HK-2 (cell line): Measurements from ENCODE around the gene CELF5.

Experiments used
- DNase-seq: peaks from one replicate; pipeline ENCODE4 v3.0.0-alpha.2; 2018; ENCODE audit not compliant: unreplicated experiment

Gene CELF5

GRCh38 chr19:3224346-3225168 is at the start of gene CELF5:
CELF5 (plus strand) TSS chr19:3224661; CDS start chr19:3224740, 79 bp downstream.
- DNase-seq: peak; percentile 40

- peak; percentile 57 for DNase-seq
Measured at GRCh38 chr19:3175781-3176714, 48.4 kb upstream of the CELF5 start.

DNA sequence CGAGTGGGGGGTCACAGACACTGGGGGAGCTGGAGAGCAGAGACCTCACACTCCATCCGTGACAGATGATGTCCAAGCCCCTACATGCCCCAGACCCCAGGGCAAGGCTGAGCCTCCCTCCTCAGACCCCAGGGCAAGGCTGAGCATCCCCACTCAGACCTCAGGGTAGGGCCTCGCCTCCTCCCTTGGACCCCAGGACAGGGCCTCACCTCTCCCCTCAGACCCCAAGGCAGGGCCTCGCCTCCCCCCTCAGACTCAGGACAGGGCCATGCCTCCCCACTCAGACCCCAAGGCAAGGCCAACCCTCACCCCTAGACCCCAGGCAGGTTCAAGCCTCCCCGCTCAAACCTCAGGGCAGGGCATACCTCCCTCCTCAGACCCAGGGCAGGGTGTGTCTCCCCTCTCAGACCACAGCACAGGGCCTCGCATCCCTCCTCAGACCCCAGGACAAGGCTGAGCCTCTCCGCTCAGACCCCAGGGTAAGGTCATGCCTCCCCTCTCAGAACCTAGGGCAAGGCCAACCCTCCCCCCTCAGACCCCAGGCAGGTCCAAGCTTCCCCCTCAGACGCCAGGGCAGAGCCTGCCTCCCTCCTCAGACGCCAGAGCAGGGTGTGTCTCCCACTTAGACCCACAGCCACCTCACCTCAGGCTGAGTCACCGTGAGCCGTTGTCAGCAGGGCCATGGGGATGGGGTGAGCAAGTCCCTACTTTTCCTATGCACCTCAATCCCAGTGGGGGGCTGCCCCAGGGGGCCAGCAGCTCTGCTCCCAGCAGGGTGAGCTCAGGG is 47.6 kb upstream of the CELF5 start:
- DNase-seq: peak; percentile 76

GRCh38 chr19:3178377-3178972 is 46.0 kb upstream of the CELF5 start, which contains the start of gene S1PR4:
S1PR4 (plus strand) TSS chr19:3178769; CDS start chr19:3178793, 24 bp downstream.
- no peak for DNase-seq

- DNase-seq: no peak
Measured at GRCh38 chr19:3178973-3179738, 45.3 kb upstream of the CELF5 start.

DNA sequence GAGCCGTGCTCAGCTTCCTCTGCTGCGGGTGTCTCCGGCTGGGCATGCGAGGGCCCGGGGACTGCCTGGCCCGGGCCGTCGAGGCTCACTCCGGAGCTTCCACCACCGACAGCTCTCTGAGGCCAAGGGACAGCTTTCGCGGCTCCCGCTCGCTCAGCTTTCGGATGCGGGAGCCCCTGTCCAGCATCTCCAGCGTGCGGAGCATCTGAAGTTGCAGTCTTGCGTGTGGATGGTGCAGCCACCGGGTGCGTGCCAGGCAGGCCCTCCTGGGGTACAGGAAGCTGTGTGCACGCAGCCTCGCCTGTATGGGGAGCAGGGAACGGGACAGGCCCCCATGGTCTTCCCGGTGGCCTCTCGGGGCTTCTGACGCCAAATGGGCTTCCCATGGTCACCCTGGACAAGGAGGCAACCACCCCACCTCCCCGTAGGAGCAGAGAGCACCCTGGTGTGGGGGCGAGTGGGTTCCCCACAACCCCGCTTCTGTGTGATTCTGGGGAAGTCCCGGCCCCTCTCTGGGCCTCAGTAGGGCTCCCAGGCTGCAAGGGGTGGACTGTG is 44.6 kb upstream of the CELF5 start:
- no peak for DNase-seq

GRCh38 chr19:3183721-3184641 is 40.5 kb upstream of the CELF5 start:
- no peak for DNase-seq

GRCh38 chr19:3184847-3185460 is 39.5 kb upstream of the CELF5 start:
- DNase-seq: no peak

DNA sequence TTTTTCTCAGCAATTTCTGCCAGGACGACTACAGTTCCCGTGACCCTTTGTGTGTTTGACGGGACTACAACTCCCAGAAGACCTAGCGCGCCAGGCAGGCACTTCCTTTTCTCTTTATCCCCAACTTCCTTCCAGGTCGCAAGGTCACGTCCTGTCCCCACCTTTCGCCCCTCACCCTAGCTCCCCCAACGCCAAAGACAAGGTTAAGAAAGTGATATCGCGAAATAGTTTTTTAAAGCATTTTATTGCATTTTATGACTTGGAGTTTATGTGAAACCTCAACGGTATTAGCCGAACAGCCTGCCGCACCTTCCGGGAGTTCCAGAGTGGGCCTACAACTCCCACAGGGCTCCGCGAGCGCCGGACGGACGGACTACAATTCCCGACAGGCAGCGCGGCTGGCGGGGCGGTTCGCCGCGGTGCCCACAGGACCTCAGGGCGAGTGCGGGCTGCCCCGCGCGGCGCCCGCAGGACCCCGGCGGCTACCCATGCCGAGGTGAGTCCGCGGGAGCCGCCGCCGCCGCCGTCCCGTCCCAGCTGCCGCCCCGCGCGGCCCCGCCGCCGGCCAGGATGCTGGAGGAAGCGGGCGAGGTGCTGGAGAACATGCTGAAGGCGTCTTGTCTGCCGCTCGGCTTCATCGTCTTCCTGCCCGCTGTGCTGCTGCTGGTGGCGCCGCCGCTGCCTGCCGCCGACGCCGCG is 38.9 kb upstream of the CELF5 start, which contains the start of gene NCLN:
Gene NCLN (plus strand): TSS at position 470 of the 699 bp plus-strand sequence. CDS start 101 bp downstream, at position 571.
- peak; percentile 94 for DNase-seq

GRCh38 chr19:3186160-3186688 is 38.2 kb upstream of the CELF5 start:
- DNase-seq: no peak

GRCh38 chr19:3186891-3187661 is 37.4 kb upstream of the CELF5 start:
- no peak for DNase-seq

DNA sequence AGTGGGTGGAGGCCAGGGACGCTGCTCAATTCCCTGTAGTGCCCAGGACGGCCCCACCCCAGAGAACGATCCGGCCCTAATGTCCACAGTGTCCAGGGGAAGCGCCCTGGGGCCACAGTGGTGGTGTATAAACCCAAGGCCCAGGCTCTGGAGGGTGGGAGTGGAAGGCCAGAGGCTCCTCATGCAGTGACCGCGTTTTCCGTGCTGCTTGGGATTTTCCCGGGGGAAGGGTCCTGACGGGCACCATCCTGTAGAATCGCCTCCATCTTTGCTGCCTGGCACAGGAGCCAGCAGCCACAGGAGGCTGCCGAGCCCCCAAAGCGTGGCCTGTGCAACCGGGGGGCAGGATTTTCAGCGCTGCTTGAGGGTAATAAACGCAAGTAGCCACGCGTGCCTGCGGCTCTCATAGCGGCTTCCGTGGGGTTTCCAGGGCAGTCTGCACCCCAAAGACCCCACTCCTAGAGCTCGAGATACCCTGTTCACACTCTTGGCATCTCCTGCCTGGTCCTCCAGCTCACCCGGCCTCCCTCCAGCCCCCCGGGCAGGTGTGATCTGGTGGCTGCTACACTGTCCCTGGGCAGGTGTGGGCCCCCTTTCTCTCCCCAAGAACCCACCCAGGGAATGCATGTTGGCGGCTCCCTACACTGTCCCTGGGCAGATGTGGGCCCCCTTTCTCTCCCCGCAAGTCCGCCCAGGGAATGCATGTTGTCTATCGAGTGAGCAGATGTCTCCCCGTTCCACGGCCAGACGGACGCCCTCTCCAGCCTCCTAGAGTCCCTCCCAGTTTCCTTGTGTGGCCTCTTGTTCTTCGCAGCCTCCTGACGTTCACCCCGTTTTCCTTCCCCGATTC is 36.6 kb upstream of the CELF5 start:
- DNase-seq: no peak

GRCh38 chr19:3188627-3189596 is 35.5 kb upstream of the CELF5 start:
- no peak for DNase-seq

DNA sequence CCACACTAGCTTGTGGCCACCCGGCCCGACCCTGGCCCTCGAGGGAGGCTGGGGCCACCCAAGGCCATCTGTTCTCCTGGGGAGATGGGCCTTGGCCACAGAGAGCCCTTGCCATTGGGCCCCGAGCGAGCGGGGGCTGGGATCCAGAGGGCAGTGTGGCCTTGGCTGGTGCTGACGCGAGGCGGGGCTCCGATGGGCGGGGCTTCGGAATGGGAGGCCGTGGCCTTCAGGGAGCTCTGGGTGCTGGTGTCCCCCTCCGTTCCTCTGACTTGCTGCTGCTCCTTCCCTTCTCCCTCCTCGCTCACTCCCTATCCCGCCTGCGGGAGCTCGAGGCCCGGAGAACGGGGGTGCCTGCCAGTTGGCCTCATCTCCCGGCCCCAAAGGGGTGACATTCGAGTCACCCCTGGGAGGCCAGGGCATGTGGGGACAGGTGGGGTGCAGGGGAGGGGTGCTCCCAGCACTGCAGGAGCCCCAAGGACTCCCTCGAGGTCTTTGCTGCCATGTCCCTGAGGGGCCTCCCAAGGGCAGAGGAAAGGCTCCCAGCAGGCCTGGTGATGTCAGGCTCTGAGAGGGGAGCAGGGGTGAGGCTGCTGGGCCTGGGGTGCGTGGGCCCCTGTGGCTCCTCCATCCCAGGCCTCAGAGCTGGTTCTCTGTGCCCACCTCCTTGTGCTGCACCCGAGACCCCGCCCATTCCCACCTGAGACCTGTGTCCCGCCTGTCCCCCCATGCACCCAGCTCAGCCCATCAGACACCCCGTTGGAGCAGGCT is 34.6 kb upstream of the CELF5 start:
- DNase-seq: no peak
